ENCODE data around the gene NHLRC2.

The NHLRC2 gene

DNA sequence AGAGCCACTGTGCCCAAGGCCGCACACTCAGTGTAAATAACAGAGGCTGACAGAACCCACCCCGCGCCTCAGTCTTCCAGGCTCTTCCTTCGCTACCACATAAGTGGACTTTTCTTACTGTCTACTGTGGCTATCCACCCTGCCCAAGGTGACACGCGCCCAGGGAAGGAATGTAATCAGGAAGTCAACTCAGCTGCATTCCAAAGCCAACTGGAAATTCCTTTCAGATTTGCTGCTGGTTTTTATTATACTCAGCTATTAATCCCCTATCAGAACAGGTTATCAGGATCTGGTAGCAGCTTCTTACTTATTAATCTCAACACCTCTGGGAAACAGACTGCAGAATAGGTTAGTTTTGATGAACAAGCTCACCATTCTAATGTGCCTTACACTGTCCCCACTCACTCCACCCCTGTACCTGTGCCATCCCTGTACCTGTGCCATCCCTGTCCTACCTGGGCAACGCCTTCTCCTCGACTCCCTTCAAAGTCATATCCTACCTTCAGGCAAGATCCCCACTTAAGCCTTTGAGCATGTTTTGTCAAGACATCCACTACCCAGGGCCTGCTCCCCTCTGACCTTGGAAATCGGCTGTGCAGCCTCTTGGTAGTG is 90.7 kb downstream of the NHLRC2 start:
- no peak for DNase-seq

DNA sequence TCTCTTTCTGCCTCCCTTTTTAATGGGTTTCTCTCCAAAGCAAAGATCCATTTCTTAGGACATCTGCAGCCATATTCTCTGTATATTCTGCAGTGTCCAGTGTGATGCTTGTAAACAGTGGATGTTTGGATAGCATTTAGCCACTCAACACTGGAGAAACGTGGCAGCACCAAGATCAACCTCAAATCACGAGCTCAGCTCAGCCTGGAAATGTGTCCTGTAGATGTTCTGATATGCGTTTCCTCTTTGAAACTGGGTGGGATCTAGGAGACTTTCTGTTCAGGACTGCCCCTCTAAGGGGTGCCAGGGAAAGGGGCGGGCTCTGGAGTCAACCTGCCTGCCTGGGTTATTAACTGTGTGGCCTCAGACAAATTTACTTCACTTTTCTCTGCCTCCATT is 91.2 kb downstream of the NHLRC2 start:
- DNase-seq = no peak

GRCh38 chr10:113947184-113948041 is 93.0 kb downstream of the NHLRC2 start:
- no peak for DNase-seq

DNA sequence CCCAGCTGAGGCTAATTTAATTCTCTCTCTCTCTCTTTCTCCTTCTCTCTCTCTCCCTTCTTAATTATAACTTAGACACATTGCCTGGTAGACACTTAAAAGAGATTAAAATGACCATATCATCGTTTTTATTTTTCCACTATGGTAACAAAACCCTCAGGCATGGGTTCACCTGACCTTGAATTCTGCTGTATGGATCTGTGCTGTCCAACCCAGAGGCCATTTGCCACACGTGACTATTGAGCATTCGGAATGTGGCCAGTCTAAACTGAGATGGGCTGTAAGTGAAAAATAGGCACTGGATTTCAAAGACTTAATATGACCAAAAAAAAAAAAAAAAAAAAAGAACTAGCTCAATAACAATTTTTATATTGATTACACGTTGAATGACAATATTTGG is 93.6 kb downstream of the NHLRC2 start:
- DNase-seq = no peak

GRCh38 chr10:113950268-113950667 is 95.8 kb downstream of the NHLRC2 start:
- DNase-seq = no peak

- DNase-seq = peak; percentile 46
Observed at GRCh38 chr10:113953505-113954272, 99.2 kb downstream of the NHLRC2 start.

DNA sequence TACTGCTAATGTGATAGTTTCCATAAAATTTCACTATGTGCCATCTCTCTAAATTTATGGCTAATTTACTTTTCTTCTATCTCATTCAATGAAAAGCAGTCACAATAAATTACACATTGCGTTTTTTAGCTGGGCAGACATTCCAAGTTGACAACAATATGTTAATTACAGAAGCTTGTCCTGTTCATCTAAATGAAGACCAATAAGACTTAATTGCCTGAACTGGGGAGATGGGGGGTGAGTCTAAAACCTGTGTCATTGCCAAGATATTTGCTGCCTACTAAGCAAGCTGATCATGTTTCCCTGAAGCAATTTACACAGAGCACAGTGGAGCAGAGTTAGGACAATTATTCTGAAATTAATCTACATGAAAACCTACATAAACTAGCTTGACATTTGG is 99.9 kb downstream of the NHLRC2 start:
- no peak for DNase-seq

- no peak for DNase-seq
Observed at GRCh38 chr10:113957013-113957412, 102.6 kb downstream of the NHLRC2 start.

GRCh38 chr10:113958631-113959382 is 104.3 kb downstream of the NHLRC2 start:
- no peak for DNase-seq

DNA sequence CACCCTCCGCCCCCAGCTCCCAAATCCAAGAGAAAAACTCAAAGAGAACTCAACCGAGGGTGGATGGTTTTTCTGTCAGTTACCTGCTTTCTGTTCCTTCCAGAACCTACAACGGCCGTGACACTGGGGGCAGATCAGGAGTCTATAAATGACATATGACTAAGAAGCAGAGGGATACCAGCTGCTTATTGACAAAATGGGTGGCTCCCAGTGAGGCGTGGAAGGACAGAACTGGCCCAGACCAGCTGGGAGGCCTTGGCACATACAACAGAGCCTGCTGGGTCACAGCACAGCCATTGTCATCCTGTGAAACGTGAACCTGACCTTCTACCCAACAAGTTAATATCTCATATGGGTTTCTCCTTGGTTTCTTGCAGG is 104.9 kb downstream of the NHLRC2 start:
- DNase-seq = no peak

- DNase-seq = no peak
Observed at GRCh38 chr10:113960617-113961181, 106.2 kb downstream of the NHLRC2 start.

DNA sequence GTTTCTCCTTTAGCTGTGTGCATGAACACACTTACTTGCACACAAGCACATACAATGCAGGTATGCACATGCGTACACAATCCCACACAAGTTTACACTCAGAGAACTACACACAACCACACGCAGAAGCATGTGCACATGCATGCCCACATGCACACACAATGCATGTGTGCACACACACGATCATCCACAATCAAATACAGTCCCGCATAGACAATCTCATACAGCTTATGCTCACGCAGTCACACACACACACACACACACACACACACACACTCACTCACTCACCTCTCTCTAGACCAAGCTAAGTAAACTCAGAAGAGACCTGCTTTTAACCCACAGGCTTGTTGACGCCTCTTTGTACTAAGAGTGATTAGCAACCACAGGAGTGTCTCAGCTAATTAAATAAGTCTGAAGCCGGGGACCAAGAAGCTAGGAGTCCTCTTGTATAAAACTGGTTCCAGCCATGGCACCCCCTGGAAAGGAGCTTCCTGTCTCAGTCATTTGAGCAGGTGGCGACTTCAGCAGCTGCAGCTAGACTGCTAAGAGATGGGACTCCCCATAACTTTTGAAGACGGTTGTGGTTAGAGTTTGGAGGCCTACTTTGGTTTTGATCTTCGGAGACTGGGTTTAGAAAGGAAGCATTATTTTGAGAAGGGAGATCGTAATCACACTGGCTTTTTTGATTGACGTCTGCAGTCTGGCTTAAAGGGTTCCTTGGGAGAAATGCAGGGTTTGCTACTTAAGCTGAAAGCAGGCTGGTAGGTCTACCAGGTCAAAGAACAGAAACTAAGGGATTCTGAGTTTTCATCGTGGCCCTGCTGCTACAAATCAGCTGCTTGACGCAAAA is 106.9 kb downstream of the NHLRC2 start:
- DNase-seq = peak; percentile 86

- DNase-seq = peak; percentile 16
Observed at GRCh38 chr10:113965077-113965476, 110.6 kb downstream of the NHLRC2 start.

- DNase-seq = peak; percentile 63
Observed at GRCh38 chr10:113965683-113966082, 111.2 kb downstream of the NHLRC2 start.
